ENCODE measurements around the gene FUNDC2. TPM values are rescaled to one million over a fixed set of nuclear protein-coding genes. Genes with fewer than 3 reads are reported as not detected.

Gene FUNDC2
- total and polyA plus RNA-seq, 2 of the 13 experiments (the other 11 are each of a cell fraction or from before 2014, with no cell fraction given): 65.3 to 109 TPM

DNA sequence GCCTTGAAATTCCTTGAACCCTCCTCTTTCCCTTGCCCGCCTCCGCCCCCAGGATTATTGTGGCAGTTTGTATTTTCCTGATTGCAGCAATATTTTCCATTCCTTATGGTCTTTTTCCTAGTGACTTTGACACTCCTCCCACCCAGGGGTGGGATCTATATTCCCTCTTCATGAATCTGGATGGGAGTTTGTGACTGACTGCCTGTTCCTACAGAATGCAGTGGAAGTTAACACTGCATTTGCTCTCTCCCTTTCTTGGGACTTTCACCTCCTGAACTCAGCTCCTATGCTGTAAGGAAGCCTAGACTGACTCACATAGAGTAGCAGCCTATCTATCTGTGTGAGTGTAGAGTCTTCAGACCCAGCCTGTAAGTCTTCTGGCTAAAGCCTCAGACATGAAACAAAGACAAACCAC is 2.2 kb downstream of the FUNDC2 start:
- no peak overlapping the region for H3K9ac ChIP-seq (ENCODE audit: insufficient read depth, low read depth, low read length)
- ATAC-seq (no peak), FAIRE-seq (peak; percentile 28), DNase-seq (ENCODE audit: low spot score) (no peak)
- intact Hi-C loops (cut with micrococcal nuclease; ENCODE audit: unreplicated experiment): loop anchor here (5.0 kb wide), 1 partner anchor 43 kb away; the partner anchor contains the start of genes BRCC3, CMC4 and MTCP1
- peaks cover 31% of the 10 kb centered on the region for H3K79me2 ChIP-seq (ENCODE audit: insufficient read depth, low read length)
- 94% methylated on average over 2 of the region's 2 CpGs for WGBS (ENCODE audit: low lambda C conversion rate)
- POLR2A ChIA-PET: no interaction called here
- H4K20me1 ChIP-seq (ENCODE audit: insufficient read depth, low read length): no peaks in the 10 kb centered on the region
- BruUV-seq (replicated peaks): no TSS peak
- no peaks in the 10 kb centered on the region; a peak in 1 of 5 replicates for H3K27me3 ChIP-seq (ENCODE audit: control insufficient read depth in 1 of 2, insufficient read depth in 2 of 2, low read length in 2 of 2)
- in situ Hi-C loops (cut with HindIII; ENCODE audit: extremely low pct_ligation_motif_present, low pct_unique_long_range_greater_than_20kb): no loop called here
- no peaks in the 10 kb centered on the region for H3K9me3 ChIP-seq (ENCODE audit: low read length)
- no peak overlapping the region for H3K4me3 ChIP-seq (replicated peaks in 1 of 3; ENCODE audit: insufficient read depth in 1 of 3, low read depth in 2 of 3, low read length in 3 of 3)
- H3K4me2 ChIP-seq (ENCODE audit: low read depth, low read length): peak overlapping the region; percentile 36
- no peaks in the 10 kb centered on the region for H3K36me3 ChIP-seq (replicated peaks in 1 of 2; ENCODE audit: control insufficient read depth in 1 of 2, insufficient read depth in 2 of 2, low read length in 2 of 2)
- peaks cover 26% of the 10 kb centered on the region; the same call in 1 of the 2 replicates for H3K4me1 ChIP-seq (ENCODE audit: insufficient read depth, low read length)
- CTCF ChIA-PET (ENCODE audit: low intra/inter-chr PET ratio, low total read pairs): no interaction called here
- peak overlapping the region; percentile 30 for H3K27ac ChIP-seq (ENCODE audit: extremely low read length, insufficient read depth, low read length)
- H2AFZ ChIP-seq (ENCODE audit: low read length): no peak overlapping the region
- no peak for TF ChIP-seq MEF2D (CRISPR knock-in tag; IDR thresholded peaks at IDR 0.05)
- no peak for TF ChIP-seq GATA4 (IDR thresholded peaks at IDR 0.05; ENCODE audit: borderline replicate concordance, low read depth)
- no peak for TF ChIP-seq ZNF746 (CRISPR knock-in tag; IDR thresholded peaks at IDR 0.05)
- no peak for TF ChIP-seq REL (CRISPR knock-in tag; conservative IDR thresholded peaks at IDR 0.05)
- TF ChIP-seq SNAI1 (CRISPR knock-in tag; IDR thresholded peaks at IDR 0.05; ENCODE audit: borderline replicate concordance): no peak
- no peak for TF ChIP-seq CSRNP1 (CRISPR knock-in tag; IDR thresholded peaks at IDR 0.05)
- TF ChIP-seq, protein P1, sequence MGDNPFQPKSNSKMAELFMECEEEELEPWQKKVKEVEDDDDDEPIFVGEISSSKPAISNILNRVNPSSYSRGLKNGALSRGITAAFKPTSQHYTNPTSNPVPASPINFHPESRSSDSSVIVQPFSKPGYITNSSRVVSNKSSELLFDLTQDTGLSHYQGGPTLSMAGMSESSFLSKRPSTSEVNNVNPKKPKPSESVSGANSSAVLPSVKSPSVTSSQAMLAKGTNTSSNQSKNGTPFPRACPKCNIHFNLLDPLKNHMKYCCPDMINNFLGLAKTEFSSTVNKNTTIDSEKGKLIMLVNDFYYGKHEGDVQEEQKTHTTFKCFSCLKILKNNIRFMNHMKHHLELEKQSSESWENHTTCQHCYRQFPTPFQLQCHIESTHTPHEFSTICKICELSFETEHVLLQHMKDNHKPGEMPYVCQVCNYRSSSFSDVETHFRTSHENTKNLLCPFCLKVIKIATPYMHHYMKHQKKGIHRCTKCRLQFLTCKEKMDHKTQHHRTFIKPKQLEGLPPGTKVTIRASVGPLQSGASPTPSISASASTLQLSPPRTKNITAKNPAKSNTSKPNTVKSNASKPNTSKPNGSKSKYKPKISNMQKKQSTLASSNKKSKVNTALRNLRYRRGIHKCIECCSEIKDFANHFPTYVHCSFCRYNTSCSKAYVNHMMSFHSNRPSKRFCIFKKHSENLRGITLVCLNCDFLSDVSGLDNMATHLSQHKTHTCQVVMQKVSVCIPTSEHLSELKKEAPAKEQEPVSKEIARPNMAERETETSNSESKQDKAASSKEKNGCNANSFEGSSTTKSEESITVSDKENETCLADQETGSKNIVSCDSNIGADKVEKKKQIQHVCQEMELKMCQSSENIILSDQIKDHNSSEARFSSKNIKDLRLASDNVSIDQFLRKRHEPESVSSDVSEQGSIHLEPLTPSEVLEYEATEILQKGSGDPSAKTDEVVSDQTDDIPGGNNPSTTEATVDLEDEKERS (CRISPR knock-in tag; IDR thresholded peaks at IDR 0.05): no peak
- TF ChIP-seq, protein P2, sequence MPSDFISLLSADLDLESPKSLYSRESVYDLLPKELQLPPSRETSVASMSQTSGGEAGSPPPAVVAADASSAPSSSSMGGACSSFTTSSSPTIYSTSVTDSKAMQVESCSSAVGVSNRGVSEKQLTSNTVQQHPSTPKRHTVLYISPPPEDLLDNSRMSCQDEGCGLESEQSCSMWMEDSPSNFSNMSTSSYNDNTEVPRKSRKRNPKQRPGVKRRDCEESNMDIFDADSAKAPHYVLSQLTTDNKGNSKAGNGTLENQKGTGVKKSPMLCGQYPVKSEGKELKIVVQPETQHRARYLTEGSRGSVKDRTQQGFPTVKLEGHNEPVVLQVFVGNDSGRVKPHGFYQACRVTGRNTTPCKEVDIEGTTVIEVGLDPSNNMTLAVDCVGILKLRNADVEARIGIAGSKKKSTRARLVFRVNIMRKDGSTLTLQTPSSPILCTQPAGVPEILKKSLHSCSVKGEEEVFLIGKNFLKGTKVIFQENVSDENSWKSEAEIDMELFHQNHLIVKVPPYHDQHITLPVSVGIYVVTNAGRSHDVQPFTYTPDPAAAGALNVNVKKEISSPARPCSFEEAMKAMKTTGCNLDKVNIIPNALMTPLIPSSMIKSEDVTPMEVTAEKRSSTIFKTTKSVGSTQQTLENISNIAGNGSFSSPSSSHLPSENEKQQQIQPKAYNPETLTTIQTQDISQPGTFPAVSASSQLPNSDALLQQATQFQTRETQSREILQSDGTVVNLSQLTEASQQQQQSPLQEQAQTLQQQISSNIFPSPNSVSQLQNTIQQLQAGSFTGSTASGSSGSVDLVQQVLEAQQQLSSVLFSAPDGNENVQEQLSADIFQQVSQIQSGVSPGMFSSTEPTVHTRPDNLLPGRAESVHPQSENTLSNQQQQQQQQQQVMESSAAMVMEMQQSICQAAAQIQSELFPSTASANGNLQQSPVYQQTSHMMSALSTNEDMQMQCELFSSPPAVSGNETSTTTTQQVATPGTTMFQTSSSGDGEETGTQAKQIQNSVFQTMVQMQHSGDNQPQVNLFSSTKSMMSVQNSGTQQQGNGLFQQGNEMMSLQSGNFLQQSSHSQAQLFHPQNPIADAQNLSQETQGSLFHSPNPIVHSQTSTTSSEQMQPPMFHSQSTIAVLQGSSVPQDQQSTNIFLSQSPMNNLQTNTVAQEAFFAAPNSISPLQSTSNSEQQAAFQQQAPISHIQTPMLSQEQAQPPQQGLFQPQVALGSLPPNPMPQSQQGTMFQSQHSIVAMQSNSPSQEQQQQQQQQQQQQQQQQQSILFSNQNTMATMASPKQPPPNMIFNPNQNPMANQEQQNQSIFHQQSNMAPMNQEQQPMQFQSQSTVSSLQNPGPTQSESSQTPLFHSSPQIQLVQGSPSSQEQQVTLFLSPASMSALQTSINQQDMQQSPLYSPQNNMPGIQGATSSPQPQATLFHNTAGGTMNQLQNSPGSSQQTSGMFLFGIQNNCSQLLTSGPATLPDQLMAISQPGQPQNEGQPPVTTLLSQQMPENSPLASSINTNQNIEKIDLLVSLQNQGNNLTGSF (CRISPR knock-in tag; IDR thresholded peaks at IDR 0.05): no peak
- TF ChIP-seq FOXK2 (IDR thresholded peaks at IDR 0.05): no peak
- no peak for TF ChIP-seq GMEB1 (CRISPR knock-in tag; IDR thresholded peaks at IDR 0.05; ENCODE audit: borderline replicate concordance)
- TF ChIP-seq ZNF430 (CRISPR knock-in tag; IDR thresholded peaks at IDR 0.05): no peak
- TF ChIP-seq SIN3A (IDR thresholded peaks at IDR 0.05; ENCODE audit: borderline replicate concordance, low read depth, low read length): no peak

All from HepG2 (cell line).